Right renal pelvis (tissue), 4 donors: ENCODE measurements around the gene SLC22A7. TPM values are rescaled to one million over a fixed set of nuclear protein-coding genes. Genes with fewer than 3 reads are reported as not detected.
"Not testable (repeated sequence)": the region's sequence is repeated elsewhere in the genome, so short reads cannot be mapped to it uniquely, and the experiment has no call there.

Experiments
- DNase-seq, 4 donors: peaks; one replicate each; pipeline ENCODE4 v3.0.0-alpha.2; 2013; ENCODE audit warnings: low read depth in 4 of 4, low spot score in 3 of 4, missing footprints in 1 of 4
- polyA plus RNA-seq, 4 donors: library from polyadenylated mRNA; unstranded; fragments of 120-200 nt; gene quantifications; one replicate each; pipeline ENCODE4 v1.2.1, GENCODE V29; 2013; ENCODE audit not compliant: insufficient read length in 4 of 4

SLC22A7 gene
- polyA plus RNA-seq, 4 donors = 0.24 to 2.5 (median 0.86) TPM

DNA sequence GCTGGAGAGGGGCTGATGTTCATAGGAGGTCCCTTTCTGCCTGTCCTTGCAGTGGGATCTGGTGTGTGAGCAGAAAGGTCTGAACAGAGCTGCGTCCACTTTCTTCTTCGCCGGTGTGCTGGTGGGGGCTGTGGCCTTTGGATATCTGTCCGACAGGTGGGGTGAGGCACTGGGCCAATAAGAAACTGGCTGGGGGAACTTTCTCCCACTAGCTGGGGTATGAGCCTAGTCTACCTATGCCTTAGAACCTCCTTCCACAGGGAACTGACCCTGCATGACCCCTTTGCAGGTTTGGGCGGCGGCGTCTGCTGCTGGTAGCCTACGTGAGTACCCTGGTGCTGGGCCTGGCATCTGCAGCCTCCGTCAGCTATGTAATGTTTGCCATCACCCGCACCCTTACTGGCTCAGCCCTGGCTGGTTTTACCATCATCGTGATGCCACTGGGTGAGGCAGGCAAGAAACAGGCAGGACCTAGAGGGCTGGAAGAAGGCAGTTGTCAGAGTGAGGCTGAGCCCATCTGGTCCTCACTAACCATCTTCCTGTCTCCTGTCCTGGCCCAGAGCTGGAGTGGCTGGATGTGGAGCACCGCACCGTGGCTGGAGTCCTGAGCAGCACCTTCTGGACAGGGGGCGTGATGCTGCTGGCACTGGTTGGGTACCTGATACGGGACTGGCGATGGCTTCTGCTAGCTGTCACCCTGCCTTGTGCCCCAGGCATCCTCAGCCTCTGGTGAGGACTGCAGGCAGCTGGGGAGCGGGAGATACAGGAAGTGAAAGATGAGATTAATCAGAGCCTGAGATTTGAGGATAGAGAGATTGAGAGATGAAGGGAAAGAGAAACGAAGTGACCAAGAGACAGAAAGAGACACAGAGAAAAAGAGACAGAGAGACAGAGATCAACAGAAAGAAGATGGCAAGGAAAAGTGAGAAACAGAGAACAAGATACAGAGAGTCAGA lies 1.6 kb downstream of the SLC22A7 start:
- no peak for DNase-seq

DNA sequence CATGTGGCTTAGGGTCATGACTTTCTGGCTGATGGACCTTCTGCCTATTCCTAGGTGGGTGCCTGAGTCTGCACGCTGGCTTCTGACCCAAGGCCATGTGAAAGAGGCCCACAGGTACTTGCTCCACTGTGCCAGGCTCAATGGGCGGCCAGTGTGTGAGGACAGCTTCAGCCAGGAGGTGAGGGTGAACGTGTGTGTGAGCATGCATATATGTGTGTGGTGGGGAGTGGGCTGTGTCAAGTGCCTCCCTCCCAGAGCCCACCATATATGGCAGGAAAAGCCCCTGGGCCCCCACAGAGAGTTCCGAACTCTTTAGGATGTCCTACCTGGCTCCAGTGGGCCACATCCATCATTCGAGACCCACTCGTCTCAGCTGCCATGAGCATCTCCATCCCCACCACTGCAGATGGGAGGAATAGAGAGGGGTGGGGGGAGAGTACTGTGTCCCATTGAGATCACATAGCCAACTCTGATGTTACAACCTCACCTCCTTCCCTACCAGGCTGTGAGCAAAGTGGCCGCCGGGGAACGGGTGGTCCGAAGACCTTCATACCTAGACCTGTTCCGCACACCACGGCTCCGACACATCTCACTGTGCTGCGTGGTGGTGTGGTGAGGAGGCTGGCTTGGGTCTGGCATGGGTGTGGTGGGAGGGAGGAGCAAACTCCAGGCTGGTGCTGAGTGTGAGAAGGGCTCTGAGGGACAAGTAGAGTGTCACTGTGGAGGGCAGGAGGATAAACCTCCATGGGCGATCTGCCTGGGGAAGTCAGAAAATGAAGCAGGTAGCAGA lies 3.2 kb downstream of the SLC22A7 start:
- DNase-seq = no peak

DNA sequence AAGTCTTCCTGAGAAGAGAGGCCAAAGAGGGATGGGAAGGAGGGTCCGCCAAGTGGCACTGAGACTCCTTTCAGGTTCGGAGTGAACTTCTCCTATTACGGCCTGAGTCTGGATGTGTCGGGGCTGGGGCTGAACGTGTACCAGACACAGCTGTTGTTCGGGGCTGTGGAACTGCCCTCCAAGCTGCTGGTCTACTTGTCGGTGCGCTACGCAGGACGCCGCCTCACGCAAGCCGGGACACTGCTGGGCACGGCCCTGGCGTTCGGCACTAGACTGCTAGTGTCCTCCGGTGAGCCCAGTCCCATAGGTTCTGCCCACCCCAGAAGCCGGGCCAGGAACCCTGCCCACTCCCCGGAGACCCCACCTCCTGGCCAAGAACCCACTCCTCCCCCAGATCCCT lies 4.1 kb downstream of the SLC22A7 start:
- no peak for DNase-seq

DNA sequence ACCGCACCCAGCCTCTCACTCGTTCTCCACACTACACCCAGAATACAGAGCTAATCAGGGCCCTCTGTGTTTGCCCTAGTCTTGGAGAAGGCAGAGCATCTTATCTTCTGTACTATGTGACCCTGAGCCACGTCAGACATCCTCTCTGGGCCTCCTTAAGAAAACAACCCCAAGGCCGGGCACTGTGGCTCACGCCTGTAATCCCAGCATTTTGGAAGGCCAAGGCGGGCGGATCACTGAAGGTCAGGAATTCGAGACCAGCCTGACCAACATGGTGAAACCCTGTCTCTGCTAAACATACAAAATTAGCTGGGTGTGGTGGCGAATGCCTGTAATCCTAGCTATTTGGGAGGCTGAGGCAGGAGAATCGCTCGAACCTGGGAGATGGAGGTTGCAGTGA lies 4.9 kb downstream of the SLC22A7 start:
- not testable (repeated sequence) for DNase-seq

DNA sequence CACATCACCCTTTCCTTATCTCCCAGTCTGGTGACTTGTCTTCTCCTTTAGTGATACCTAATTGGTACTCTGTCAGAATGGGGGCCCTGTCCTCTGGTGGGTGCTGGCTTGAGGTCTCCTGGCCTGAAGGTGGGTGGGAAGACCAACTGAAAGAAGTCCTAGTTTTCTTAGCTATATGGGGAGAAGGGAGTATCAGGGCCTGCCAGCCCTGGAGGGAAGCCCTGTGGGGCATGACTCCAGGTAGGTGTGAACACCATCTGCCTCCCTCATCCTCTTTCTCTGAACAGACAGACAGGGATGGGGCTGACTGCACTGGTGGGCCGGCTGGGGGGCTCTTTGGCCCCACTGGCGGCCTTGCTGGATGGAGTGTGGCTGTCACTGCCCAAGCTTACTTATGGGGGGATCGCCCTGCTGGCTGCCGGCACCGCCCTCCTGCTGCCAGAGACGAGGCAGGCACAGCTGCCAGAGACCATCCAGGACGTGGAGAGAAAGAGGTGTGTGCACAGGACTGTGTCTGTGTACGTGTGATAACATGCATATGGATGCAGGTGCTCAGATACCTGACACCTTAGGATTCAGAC lies 5.8 kb downstream of the SLC22A7 start:
- no peak for DNase-seq

DNA sequence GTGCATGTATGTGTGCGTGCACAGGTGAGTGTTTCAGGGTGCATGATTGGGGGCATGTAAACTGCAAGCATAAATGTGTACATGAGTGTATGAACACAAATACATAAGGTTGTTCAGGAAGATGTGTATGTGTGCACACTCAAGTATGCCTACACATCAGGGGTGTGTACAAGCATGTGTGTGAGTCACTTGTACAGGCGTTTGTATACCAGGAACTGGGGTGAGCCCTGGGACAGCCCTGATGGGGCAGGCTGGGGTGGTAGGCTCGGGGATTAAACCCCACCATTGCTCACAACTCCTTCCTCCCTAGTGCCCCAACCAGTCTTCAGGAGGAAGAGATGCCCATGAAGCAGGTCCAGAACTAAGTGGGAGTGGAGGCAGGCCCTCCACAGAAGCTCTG lies 6.3 kb downstream of the SLC22A7 start:
- DNase-seq = no peak

DNA sequence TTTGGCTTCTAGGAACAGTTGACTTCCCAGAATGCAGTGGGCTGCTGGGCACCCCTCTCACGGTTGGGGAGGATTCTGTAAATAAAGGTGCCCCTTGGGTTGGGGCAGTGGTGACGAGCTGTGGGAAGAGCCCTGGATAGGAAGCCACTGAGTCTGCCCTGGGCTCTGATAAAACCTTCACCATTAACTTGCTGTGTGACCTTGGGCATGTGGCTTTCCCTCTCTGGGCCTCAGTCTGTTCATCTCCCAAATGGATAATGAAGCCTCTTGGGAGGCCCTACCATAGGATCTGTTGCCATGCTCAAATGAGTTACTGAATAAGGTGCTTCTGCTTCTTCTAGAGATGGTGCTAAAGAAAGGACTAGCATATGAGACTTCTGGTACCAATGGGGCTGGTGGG lies 6.8 kb downstream of the SLC22A7 start:
- DNase-seq = no peak

DNA sequence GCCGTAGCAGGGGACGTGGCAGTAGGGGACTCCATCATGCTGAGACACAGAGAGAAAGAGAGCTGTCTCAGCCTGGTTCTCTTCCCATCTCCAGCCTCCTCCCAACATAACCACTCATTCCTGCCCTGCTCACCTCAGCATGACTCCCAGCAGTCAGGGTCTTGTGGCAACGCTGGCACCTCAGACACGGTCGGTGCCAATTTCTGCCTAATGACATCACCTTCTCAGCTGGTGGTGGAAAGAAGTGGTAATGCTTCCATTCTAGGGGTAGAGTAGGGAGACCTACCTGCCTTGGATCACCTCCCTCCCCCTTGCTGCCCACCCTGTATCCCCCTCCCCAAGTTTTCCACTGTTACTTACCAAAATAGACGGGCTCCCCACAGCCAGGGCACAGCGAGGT lies 8.0 kb downstream of the SLC22A7 start:
- no peak for DNase-seq

DNA sequence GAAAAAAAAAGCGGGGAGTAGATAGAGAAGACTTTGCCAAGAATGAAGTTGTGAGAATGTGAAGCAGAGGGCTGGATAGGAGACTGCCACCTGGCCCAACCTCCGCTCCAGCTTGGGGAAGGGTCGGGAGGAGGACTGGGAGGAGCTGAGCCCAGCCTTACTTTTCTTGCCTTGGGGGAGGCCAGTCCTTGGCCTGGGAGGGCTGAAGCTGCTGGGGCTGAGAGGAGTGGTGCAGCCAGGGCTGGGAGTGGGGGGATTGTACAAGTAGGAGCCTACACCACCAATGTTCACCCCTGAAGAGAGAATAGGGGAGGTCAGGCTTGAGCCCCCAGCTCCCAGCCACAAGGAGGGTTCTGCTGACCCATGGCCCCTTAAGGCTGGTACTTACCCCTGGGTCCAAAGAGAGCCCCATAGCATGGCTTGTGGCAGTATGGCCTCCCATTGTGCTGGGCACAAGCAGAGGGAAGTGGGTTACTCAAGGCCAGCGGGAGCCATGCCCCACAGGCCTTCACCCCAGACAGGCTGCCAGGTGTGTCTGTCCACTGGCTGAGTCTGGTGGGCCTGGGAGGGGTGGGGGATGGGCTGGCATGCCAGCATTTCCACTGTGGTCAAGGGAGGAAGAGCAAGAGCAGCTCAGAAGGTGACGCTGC lies 9.5 kb downstream of the SLC22A7 start:
- DNase-seq = no peak

DNA sequence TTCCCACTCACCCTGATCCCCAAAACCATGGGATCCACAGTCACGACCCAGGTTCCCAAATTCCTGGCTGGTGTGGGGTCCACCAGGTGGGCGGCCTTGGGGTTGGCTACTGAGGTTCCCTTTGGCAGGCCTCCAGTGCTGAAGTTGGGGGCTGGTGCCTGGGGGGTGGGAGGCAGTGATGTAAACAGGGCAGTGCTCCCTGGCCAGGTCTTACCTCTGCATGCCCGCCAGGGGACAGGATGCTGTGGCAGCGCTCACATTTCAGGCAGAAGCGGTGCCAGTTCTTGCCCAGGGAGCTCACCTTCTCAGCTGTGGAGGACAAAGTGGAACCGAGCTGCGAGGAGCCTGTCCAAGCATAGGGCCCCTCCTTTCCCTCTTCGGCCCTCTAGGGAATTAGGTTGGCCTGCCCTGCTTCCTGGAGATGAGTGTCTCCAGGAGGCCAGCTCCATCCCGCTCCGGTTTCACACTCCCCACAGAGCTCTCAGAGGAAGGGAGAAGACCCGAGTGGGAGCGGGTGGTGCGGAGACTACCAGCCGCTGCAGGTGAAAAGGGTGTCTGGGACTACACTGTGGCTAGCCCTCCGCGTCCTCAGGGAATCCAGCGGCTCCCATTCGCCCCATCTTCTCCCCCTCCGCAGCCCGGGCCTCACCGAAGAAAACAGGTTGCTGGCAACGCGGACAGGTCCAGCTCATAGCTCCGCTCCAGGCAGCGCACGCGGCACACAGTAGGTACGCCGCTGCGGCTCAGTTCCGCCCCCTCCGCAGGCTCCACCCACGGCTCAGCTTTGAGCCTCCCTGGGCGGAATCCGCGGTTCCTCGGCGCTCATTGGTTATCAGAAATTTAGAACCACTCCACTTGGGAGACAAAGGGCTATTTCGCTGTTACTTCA lies 10.3 kb downstream of the SLC22A7 start, which contains the start of gene CRIP3:
TSS of gene CRIP3 (minus strand) at position 726 of the 889 bp plus-strand sequence. CDS start at position 692, 34 bp downstream.
- no peak for DNase-seq

DNA sequence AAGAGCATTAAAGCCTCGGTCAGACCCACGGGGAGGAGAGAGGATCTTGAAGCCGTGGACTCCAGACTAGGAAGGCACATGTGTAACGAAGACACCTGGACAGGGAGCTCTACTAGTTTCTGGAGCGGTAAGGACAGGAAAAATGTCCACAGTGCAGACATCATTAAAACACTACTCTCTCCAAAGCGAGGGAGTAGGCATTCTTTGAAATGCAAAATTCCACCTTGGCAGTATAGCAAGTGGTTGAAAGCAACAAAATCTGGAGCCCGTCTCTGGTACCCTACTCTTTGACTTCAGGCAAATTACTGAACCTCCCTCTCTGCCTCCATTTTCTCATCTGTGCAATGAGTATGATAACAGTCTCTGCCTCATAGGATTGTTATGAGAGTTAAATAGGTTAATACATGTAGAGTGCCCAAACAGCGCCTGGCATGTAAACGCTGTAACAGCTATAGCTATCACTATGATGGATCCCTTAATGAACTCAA lies 11.0 kb downstream of the SLC22A7 start:
- no peak for DNase-seq

DNA sequence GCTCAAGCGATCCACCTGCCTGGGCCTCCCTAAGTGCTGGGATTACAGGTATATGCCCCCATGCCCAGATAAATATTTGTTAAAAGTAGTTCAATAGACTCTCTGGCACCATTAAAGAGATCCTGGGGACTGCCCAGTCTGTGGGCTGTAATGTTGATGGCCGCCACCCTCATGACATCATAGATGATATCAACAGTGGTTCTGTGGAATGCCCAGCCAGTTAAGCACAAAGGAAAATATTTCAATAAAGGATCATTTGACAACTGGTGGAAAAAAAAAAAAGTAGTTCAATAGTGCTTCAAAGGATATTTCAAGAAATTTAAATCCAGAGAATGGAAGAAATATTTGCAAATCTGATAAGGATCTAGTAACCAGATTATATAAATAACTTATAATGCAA lies 12.1 kb downstream of the SLC22A7 start:
- no peak for DNase-seq

DNA sequence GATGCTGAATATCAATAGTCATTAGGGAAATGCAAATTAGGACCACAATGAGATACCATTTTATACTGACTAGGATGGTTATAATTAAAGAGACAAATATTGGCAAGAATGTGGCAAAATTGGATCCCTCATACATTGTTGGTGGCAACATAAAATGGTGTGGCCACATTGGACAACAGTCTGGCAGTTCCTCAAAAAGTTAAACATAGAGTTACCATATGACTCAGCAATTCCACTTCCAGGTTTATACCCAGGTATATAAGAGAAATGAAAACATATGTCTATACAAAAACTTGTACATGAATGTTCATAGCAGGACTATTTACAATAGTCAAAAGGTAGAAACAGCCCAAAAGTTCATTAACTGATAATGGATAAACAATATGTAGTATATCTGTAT lies 12.6 kb downstream of the SLC22A7 start:
- DNase-seq = no peak

DNA sequence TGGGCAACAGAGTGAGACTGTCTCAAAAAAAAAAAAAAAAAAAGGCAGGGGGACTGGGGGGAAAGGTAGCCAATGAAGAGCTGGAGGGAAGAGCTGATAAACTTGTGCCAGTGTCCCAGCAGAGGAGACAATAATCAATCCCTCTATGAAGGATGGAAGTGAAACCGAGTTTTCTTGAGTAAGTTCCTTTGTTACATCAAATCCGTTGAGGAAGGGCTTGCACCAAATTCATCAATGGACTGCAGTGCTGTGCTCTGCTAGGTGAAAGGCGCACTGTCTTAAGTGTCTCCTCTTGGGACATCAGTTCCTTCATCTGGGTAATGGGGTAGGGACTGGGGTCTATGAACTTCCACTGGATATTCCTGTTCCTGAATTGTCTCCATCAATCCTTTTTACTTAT lies 13.6 kb downstream of the SLC22A7 start:
- DNase-seq = no peak

DNA sequence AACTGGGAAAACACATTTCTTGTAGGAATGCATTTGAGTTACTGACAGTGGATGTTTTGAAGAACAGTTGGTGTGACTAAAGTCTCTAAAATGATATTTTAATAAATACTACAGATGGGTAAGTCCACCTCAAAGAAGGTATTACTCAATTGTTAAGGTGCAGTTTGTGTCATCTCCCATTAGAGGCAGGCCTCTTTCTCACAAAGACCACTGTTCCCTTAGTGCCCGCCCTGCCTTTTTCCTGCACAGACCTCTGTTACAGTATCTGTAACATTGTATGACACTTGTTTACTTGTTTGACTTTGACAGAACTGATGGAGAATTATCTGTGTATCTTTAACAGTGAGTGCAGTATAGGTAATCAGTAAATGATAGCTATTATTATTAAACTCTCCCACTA lies 15.8 kb downstream of the SLC22A7 start:
- DNase-seq = no peak

DNA sequence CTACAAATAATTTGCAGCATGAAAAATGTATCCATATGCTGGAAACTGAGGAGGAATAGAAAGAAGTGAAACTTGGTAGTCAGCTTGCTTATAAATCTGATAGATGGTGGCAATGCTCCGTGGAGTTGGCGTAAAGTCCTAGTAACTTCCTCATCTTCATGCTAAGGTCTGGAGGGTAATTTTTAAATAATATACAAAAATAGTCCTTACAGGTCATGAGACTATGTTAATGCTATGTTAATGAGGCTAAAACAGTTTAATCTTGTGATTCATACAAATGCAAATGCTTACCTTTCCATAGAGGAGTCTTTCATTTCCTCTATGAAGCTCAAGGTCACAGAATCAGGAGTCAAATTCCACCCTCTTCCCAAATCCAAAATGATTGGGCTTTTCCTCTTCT lies 20.0 kb downstream of the SLC22A7 start:
- DNase-seq = no peak

DNA sequence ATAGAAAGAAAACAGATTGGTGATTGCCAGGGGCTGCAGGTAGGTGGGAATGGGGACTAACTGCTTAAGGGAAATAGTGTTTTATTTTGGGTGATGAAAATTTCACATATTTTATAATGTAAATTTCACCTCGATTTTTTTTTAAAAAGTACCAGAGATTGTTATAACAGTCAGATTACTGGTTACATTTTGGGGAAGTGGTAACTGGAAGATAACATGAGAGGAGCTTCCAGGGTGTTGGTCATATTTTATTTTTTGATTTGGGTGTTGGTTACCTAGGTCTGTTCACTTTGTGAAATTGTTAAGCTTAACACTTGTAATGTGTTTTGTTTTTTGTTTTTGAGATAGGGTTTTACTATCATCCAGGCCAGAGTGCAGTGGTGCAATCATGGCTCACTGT lies 27.8 kb downstream of the SLC22A7 start:
- no peak for DNase-seq

DNA sequence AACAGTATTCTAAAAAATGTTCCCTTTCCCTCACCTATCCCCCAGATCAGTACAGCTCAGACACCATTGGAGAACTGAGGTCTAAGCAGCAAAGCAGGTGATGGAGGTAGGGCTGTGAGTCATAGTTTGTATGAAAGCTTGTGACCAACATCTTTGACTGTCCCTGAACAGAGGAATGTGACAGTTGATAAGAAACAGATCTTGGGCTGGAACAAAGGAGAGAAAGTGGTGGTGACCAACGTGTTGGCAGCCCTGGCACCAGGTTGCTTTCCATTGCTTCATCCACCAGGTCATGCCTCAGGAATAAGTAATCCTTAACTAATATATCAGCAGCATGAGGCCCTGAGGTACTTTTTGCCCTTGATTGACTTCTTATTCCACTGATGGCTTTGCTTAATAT lies 30.5 kb downstream of the SLC22A7 start:
- no peak for DNase-seq

DNA sequence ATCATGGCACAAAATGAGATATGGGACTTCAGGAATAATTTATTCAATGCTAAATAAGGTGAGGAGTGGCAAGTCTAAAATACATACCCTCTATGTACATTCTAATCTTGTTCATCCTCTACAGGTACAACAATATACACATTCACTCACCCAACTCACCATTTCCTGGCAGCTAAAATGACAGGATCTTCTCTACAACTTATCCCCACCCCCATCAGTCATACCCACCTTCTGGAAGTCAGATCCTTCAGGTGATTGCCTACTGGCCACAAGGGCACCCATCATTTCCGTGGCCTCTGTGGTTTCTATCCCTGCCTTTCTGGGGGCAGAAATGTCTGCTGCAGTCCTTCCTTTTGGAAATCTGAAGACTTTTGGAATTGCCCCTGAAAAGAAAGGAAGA lies 33.4 kb downstream of the SLC22A7 start:
- no peak for DNase-seq

DNA sequence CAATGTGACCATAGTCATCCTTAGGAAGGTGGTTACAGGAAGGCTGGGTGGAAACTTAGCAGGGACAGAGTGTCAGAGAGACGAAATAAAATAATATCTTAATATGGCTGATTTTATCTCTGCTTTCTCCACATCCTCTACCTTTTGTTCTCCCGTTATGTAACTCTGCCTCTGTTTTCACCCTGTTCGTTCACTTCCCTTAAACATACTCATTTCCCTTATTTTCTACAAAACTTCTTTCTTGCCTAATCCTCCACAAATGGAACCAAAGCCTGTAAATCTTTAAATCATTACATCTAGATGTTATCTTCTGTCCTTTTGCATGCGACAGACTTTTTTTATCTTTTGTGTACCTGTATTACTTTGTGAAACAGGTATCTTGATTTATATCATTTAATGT lies 33.8 kb downstream of the SLC22A7 start:
- DNase-seq = no peak
